Measurements from ENCODE around the gene AXIN2.

DNA sequence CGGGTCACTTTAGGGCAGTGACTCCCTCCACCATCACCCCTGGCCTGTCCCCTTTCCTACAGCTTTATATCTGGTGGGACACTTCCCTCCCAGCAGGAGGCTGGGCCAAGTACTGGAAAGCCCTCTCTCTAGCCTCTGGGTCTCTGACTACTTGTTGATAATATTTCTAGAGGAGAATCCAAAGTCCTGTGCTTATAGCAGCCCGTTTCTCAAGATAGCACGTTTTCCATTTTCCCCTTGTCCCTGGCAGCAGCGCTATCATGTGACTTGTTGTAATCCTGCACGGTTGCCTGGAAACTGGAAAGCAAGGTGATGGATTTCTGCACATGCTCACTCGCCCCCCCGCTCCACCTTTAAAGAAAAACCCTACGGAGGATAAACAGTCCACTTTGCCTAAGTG is 3.3 kb upstream of the AXIN2 start:
- TF ChIP-seq, protein P1, sequence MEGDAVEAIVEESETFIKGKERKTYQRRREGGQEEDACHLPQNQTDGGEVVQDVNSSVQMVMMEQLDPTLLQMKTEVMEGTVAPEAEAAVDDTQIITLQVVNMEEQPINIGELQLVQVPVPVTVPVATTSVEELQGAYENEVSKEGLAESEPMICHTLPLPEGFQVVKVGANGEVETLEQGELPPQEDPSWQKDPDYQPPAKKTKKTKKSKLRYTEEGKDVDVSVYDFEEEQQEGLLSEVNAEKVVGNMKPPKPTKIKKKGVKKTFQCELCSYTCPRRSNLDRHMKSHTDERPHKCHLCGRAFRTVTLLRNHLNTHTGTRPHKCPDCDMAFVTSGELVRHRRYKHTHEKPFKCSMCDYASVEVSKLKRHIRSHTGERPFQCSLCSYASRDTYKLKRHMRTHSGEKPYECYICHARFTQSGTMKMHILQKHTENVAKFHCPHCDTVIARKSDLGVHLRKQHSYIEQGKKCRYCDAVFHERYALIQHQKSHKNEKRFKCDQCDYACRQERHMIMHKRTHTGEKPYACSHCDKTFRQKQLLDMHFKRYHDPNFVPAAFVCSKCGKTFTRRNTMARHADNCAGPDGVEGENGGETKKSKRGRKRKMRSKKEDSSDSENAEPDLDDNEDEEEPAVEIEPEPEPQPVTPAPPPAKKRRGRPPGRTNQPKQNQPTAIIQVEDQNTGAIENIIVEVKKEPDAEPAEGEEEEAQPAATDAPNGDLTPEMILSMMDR (IDR thresholded peaks at IDR 0.05; ENCODE audit: insufficient read depth, low read depth, low read length) = no peak
- no peak for TF ChIP-seq EZH2 (IDR thresholded peaks at IDR 0.05; ENCODE audit: insufficient read depth, low read length)

Data from astrocyte (in vitro differentiated cells and primary cell).